ENCODE results near the gene NDRG3. TPM values are rescaled to one million over a fixed set of nuclear protein-coding genes. Genes with fewer than 3 reads are reported as not detected.

The NDRG3 gene
- total RNA-seq, 2 experiments from 2014 or later, result 32.8 to 41.2 TPM

DNA sequence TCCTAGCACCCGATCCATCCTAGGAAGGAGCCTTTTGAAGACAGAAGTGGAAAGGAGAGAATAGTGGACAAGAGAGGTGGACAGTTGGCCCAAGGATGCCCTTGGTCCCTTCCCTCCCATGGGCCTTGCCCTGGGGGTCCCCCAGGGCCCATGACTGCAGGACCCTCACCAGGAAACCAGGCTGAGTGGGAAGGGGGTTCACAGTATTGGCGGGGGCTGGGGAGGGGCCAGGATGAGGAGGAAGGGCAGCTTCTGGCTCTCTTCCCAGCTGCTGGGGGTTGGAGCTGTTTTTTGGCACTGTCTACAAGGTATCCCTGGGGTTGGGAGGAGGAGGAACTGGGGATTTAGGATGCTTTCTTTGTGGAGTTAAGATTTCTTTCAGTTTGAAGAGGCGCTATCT lies 31.7 kb upstream of the NDRG3 start:
- CTCF ChIA-PET, result interaction anchor here (1.3 to 1.4 kb wide), 2 partner anchors 31 to 79 kb away, joined by 3 read pairs; no protein-coding TSS in a partner anchor
- Mint-ChIP-seq H3K9me3 (no peaks in the 10 kb centered on the region), H3K36me3 (ENCODE audit: low read depth) (peaks cover 3% of the 10 kb centered on the region), H3K4me1 (peaks cover 14% of the 10 kb centered on the region), H3K4me3 (no peak overlapping the region), H3K27ac (no peak overlapping the region), H3K27me3 (peaks cover 2% of the 10 kb centered on the region)
- POLR2A ChIA-PET, result no interaction called here
- no peak for DNase-seq

DNA sequence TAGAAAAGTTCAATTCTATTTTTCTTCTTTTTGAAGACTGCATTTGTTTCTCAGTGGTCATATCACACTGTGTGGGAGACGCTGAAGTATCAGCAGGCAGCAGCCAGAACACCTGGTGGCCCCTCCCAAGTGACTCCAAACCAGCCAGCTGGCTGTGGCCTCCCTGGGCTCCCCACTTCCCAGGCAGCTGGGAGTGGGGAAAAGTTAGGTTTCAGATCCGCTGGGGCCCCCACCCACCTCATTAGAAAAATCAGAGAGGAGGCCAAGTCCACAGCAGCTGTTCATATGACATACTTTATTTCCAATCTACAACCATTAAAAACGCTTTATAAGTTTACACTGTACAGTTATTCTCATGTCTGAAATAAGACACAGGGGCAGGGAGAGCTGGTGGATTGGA lies 31.3 kb upstream of the NDRG3 start:
- POLR2A ChIA-PET, result no interaction called here
- H3K36me3 Mint-ChIP-seq (ENCODE audit: low read depth), result peaks cover 4% of the 10 kb centered on the region
- no peak overlapping the region for H3K4me3 Mint-ChIP-seq
- CTCF ChIA-PET, result interaction anchor here (0.6 to 1.4 kb wide), 5 partner anchors 32 to 945 kb away, joined by 3 to 4 read pairs (median 3); no protein-coding TSS in a partner anchor
- no peak for DNase-seq
- no peak overlapping the region for H3K27ac Mint-ChIP-seq
- H3K27me3 Mint-ChIP-seq, result peaks cover 2% of the 10 kb centered on the region
- peaks cover 18% of the 10 kb centered on the region for H3K4me1 Mint-ChIP-seq
- no peaks in the 10 kb centered on the region for H3K9me3 Mint-ChIP-seq

DNA sequence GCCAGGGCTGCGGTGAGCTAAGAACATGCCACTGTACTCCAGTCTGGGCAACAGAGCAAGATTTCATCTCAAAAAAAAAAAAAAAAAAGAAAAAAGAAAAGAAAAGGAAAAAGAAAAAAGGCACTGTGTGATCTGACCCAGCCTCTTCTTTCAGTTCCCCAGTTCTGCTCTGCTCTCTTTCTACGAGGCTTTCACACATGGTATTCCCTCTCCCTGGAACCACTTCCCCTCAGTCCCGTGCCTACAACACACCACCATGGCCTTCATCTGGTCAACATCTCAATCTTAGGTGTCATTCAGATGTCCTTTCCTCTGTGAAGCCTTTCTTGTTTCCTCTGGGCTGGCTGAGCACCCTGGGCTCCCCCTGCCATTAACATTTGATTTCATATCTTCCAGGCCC lies 29.9 kb upstream of the NDRG3 start:
- POLR2A ChIA-PET, result no interaction called here
- H3K36me3 Mint-ChIP-seq (ENCODE audit: low read depth), result peaks cover 4% of the 10 kb centered on the region
- CTCF ChIA-PET, result no interaction called here

DNA sequence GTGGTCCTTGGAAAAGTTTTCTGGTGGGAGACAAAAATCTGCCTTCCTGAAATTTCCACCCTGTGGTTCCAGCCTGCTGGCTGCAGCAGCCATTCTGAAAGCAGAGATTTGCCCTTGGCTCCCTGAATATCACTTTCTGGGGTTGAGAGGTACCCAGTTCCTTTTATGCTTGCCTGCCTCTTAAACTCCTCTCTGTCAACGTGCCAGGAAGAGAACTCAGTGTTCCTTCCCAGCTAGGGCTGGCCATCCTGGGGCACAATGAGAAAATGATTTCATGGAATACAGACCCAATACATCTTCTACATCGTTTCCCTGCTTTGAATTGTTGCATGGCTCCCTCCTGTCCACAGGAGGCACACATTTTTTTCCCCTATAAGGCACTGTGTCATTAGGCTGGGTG lies 29.3 kb upstream of the NDRG3 start:
- DNase-seq, result no peak
- Mint-ChIP-seq H3K36me3 (ENCODE audit: low read depth) (peaks cover 7% of the 10 kb centered on the region), H3K4me3 (peak overlapping the region; percentile 88), H3K9me3 (no peaks in the 10 kb centered on the region), H3K4me1 (peaks cover 35% of the 10 kb centered on the region), H3K27me3 (peaks cover 2% of the 10 kb centered on the region), H3K27ac (peak overlapping the region; percentile 79)
- POLR2A ChIA-PET, result no interaction called here
- CTCF ChIA-PET, result interaction anchor here (1.0 to 2.4 kb wide), 3 partner anchors 9 to 40 kb away, joined by 6 to 16 read pairs (median 10); no protein-coding TSS in a partner anchor

More for the DNA sequence above, 29.9 kb upstream of the NDRG3 start:
- no peak overlapping the region for H3K27ac Mint-ChIP-seq
- peaks cover 30% of the 10 kb centered on the region for H3K4me1 Mint-ChIP-seq
- H3K27me3 Mint-ChIP-seq, result peaks cover 2% of the 10 kb centered on the region
- H3K9me3 Mint-ChIP-seq, result no peaks in the 10 kb centered on the region
- no peak overlapping the region for H3K4me3 Mint-ChIP-seq
- no peak for DNase-seq

DNA sequence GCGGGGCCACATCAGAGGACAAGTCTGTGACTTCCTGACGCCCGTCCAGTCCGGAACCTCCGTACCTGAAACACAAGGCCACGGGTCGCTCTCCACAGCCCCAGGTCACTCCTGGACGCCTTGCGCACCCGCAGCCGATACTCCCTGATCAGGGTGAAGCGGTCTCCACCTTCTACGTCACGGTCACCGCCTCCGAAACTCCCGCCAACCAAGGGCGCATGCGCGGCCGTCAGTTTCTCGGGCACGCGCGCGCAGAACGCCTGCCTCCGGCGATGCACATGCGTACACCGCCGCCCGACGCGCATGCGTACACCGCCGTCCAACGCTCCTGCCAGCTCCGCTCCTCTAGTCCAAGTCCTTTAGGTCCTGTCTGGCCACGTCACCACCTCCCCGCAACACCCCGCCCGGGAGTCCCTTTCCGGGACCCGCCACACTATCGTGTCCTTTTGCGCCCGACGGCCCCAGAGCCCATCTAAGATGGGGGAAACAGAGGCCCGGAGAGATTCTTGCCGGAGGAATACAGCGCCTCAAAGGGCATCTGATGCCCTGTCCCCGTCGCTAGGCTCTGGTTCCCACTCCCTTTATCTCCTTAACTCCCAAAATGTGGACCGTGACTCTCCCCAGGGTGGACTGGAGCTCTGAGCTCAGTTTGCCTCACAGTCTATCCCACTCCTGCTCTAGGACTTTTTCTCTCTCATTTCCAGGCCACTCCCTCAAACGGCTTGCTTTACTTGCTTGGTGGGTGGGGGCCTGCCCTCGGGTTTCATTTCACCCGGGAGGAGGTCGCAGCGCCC lies 27.9 kb upstream of the NDRG3 start, which contains the start of gene DSN1:
Gene DSN1, minus strand, starts transcription at position 167 of the 794 bp plus-strand sequence. CDS start 2,305 bp downstream, outside the sequence.
- Mint-ChIP-seq H3K4me1 (peaks cover 44% of the 10 kb centered on the region), H3K4me3 (peak within 1 kb of the TSS; percentile 88), H3K27ac (peak within 1 kb of the TSS; percentile 95), H3K9me3 (no peaks in the 10 kb centered on the region), H3K36me3 (ENCODE audit: low read depth) (peaks cover 7% of the 10 kb centered on the region), H3K27me3 (no peaks in the 10 kb centered on the region)
- ChIA-PET CTCF (interaction anchor here (0.7 to 2.4 kb wide), 23 partner anchors 9 to 404 kb away, joined by 3 to 16 read pairs (median 3); partner anchors contain the start of genes NDRG3, RAB5IF and TGIF2), POLR2A (no interaction called here)
- peak; percentile 98 for DNase-seq

DNA sequence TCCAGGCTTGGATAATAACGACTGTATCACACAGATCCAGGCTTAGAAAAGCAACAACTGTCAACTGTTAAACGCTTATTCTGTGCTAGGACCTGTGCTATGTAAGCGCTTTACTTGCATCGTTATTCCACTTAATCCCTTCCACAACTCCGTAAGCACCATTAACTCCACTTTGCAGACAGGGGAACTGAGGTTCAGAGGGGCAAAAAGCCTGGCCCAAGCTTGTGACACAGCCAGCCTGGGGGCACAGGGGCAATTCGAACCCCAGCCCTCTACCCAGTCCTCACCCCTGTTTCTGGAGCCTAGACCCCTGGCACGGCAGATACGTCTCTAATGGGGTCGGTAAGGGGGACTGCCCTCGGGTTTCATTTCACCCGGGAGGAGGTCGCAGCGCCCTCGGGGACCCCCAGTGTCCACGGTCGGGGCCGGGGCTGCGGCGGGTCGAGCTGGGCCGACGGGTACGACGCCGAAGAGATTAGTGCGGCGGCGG lies 27.3 kb upstream of the NDRG3 start:
- H3K9me3 Mint-ChIP-seq, result no peaks in the 10 kb centered on the region
- peaks cover 7% of the 10 kb centered on the region for H3K36me3 Mint-ChIP-seq (ENCODE audit: low read depth)
- DNase-seq, result no peak
- peak overlapping the region; percentile 95 for H3K27ac Mint-ChIP-seq
- H3K4me3 Mint-ChIP-seq, result peak overlapping the region; percentile 88
- CTCF ChIA-PET, result interaction anchor here (0.7 to 2.4 kb wide), 19 partner anchors 9 to 170 kb away, joined by 3 to 16 read pairs (median 4); partner anchors contain the start of genes NDRG3 and RAB5IF
- H3K27me3 Mint-ChIP-seq, result no peaks in the 10 kb centered on the region
- POLR2A ChIA-PET, result no interaction called here
- peaks cover 44% of the 10 kb centered on the region for H3K4me1 Mint-ChIP-seq

DNA sequence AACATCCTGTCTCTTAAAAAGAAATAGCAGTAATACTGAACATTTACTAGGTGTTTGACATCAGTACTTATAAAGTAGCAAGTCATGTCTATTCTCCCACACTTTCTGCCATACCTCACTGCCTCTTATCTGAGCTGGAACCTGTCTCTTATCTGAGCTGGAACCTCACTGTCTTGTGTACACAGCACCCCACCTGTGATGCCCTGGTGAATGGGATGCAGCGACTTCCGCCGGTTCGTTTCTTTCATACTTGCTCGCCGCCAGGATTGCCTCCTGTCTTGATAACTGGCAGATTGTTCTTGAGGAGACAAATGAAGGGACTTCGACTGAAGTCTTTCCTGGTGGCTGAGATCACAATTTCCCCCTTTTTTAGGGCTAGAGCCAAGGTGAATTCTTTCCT lies 24.8 kb upstream of the NDRG3 start:
- H3K27me3 Mint-ChIP-seq, result no peaks in the 10 kb centered on the region
- no peak overlapping the region for H3K27ac Mint-ChIP-seq
- DNase-seq, result no peak
- H3K36me3 Mint-ChIP-seq (ENCODE audit: low read depth), result peaks cover 11% of the 10 kb centered on the region
- CTCF ChIA-PET, result no interaction called here
- peaks cover 44% of the 10 kb centered on the region for H3K4me1 Mint-ChIP-seq
- no peaks in the 10 kb centered on the region for H3K9me3 Mint-ChIP-seq
- H3K4me3 Mint-ChIP-seq, result no peak overlapping the region
- POLR2A ChIA-PET, result no interaction called here

DNA sequence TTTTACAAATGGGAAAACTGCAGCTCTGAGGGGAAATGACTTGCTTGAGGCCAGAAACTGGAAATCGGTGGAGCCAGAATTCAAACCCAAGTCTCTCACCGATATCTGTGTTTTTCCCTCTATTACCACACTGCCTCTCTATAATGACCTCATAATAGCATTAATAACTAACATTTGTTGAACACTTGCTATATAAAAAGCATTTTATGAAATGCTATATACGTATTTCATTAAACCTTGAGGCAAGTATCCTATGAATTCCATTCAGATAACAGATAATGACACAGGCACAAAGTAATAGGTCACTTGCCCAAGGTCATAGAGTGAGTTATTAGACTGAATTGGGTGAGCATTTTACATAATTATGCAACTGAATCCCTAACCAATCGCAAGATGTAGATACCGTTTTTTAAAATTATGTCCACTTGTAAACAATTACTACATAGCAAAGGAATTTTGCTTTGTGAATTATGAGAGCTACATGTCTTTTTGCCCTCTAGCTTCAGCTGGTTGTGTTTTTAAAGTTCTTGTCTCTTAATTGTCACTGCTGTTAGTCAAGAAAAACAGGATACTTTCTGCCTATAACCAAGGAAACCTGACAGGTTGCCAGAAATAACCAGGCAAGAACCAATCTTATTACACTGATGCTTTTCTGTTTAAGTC lies 23.0 kb upstream of the NDRG3 start:
- Mint-ChIP-seq H3K27ac (no peak overlapping the region), H3K36me3 (ENCODE audit: low read depth) (peaks cover 13% of the 10 kb centered on the region), H3K4me3 (no peak overlapping the region), H3K27me3 (no peaks in the 10 kb centered on the region), H3K9me3 (no peaks in the 10 kb centered on the region), H3K4me1 (peaks cover 38% of the 10 kb centered on the region)
- DNase-seq, result no peak
- ChIA-PET CTCF (interaction anchor here (1.0 to 1.5 kb wide), 5 partner anchors 13 to 112 kb away, joined by 3 to 5 read pairs (median 3); no protein-coding TSS in a partner anchor), POLR2A (no interaction called here)

DNA sequence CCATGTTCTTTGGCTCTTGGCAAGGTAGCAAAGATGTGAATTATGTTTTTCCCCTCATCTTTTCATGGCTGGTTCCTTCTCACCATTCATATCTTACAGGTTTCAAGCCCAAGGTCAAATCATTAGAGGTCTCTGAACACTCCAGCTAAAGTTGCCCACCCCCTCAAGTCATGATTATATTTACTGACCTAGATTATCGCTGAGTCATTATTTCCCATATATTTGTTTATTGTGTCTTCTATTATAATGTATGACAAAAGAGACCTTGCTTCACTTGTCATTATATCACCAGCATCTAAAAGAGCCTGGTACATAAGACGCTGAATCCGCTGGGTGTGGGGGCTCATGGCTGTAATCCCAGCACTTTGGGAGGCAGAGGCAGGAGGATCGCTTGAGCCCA lies 15.2 kb upstream of the NDRG3 start:
- POLR2A ChIA-PET, result no interaction called here
- Mint-ChIP-seq H3K27ac (peak overlapping the region; percentile 51), H3K4me1 (peaks cover 13% of the 10 kb centered on the region), H3K36me3 (ENCODE audit: low read depth) (peaks cover 22% of the 10 kb centered on the region), H3K4me3 (no peak overlapping the region), H3K27me3 (no peaks in the 10 kb centered on the region), H3K9me3 (no peaks in the 10 kb centered on the region)
- DNase-seq, result no peak
- CTCF ChIA-PET, result interaction anchor here (1.0 to 1.9 kb wide), 3 partner anchors 13 to 97 kb away, joined by 3 read pairs; partner anchors contain the start of gene DSN1

DNA sequence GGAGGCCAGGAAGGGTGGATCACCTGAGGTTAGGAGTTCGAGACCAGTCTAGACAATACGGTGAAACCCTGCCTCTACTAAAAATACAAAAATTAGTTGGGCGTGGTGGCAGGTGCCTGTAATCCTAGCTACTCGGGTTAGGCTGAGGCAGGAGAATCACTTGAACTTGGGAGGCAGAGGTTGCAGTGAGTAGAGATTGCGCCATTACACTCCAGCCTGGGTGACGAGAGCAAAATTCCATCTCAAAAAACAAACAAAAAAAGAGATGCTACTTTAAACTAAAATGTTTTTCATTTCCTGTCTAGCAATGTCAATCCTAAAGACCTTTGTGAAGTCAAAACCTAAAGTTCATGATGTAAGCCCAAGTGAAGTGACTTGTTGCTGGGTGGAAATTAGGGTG lies 14.8 kb upstream of the NDRG3 start:
- Mint-ChIP-seq H3K4me1 (peaks cover 13% of the 10 kb centered on the region), H3K9me3 (no peaks in the 10 kb centered on the region), H3K4me3 (no peak overlapping the region), H3K36me3 (ENCODE audit: low read depth) (peaks cover 23% of the 10 kb centered on the region), H3K27me3 (no peaks in the 10 kb centered on the region), H3K27ac (no peak overlapping the region)
- DNase-seq, result no peak
- ChIA-PET CTCF (interaction anchor here (1.0 to 1.9 kb wide), 4 partner anchors 13 to 97 kb away, joined by 3 read pairs; partner anchors contain the start of gene DSN1), POLR2A (no interaction called here)

DNA sequence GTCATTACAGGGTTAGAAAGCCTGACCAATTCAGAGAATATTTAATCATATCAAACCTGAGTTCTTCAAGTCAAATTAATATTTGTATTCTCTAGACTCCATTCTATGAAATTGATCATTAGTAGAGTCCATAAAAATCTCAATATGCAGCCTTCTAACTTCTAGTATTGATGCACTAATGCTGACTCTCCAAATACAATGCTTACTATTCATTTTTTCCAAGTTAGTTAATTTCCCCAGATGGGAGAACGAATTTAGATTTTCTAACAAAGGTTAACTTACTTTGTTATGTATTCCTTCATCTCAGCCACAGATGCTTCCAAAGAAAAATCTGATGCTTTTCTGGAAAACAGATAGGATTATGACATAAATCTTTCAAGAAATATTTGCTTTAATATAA lies 12.4 kb upstream of the NDRG3 start:
- H3K4me1 Mint-ChIP-seq, result peaks cover 13% of the 10 kb centered on the region
- H3K9me3 Mint-ChIP-seq, result no peaks in the 10 kb centered on the region
- no peak for DNase-seq
- no peak overlapping the region for H3K27ac Mint-ChIP-seq
- peaks cover 37% of the 10 kb centered on the region for H3K36me3 Mint-ChIP-seq (ENCODE audit: low read depth)
- POLR2A ChIA-PET, result no interaction called here
- H3K4me3 Mint-ChIP-seq, result no peak overlapping the region
- CTCF ChIA-PET, result interaction anchor here (1.1 to 1.9 kb wide), 2 partner anchors 8 to 145 kb away, joined by 3 to 7 read pairs; no protein-coding TSS in a partner anchor
- H3K27me3 Mint-ChIP-seq, result no peaks in the 10 kb centered on the region

DNA sequence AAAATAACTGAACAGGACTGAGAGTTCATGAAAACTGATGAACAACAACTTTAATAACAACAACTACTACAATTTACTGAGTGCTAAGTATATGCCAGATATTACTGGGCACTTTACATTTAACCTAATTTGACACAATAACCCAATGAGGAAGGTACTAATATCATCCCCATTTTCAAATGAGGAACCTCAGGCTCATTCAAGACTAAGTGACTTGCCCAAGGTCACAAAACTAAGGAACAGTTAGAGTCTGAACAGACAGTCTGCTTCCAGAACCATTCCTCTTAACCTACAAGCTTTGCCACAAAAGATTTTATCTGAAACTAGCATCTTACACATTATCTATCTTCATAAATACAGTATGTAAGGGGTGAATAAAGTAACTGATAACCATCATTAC lies 10.6 kb upstream of the NDRG3 start:
- Mint-ChIP-seq H3K9me3 (no peaks in the 10 kb centered on the region), H3K4me1 (peaks cover 13% of the 10 kb centered on the region), H3K27me3 (no peaks in the 10 kb centered on the region), H3K36me3 (ENCODE audit: low read depth) (peaks cover 49% of the 10 kb centered on the region), H3K4me3 (no peak overlapping the region), H3K27ac (no peak overlapping the region)
- ChIA-PET CTCF (interaction anchor here (1.1 to 2.2 kb wide), 3 partner anchors 10 to 17 kb away, joined by 5 to 11 read pairs (median 7); partner anchors contain the start of gene DSN1), POLR2A (no interaction called here)
- no peak for DNase-seq

Data from activated CD4-positive, alpha-beta T cell treated with anti-CD3 and anti-CD28 coated beads, Interleukin-2, amount 10 ng/mL, durations not matched to agents 7 days and 5 days (primary cell).